ENCODE data around the gene PDRG1.
"Not testable (repeated sequence)": the region's sequence is repeated elsewhere in the genome, so short reads cannot be mapped to it uniquely, and the experiment has no call there.

The PDRG1 gene

DNA sequence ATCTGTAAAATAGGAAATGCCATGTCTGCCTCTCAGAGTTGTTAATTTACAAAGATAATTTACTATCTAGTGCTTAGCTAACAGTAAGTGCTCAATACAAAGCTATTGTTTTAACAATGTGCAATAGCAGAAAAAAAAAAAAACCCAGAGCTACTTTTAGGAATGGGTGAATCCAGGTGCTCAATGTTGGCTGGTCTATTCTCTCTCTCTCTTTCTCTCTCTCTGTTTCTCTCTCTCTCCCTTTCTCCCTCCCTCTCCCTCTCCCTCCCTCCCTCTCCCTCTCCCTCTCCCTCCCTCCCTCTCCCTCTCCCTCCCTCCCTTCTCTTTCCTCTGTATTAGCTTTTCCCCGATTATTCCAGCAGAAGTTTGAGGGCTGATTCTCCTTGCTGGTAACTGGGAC is 14.0 kb downstream of the PDRG1 start:
- Histone ChIP-seq H3K9me3 (replicated peaks; ENCODE audit: low read length) (no peaks in the 10 kb centered on the region), H3K4me1 (ENCODE audit: control insufficient read depth, insufficient read depth, low read length) (no peaks in the 10 kb centered on the region), H3K27me3 (ENCODE audit: control insufficient read depth, insufficient read depth, low read length) (peaks cover 26% of the 10 kb centered on the region), H3K36me3 (ENCODE audit: insufficient read depth, low read length) (no peaks in the 10 kb centered on the region), H3K9ac (ENCODE audit: low read depth, low read length) (no peak overlapping the region), H3K4me3 (ENCODE audit: low read length) (no peak overlapping the region), H3K4me2 (ENCODE audit: low read length) (no peak overlapping the region)

DNA sequence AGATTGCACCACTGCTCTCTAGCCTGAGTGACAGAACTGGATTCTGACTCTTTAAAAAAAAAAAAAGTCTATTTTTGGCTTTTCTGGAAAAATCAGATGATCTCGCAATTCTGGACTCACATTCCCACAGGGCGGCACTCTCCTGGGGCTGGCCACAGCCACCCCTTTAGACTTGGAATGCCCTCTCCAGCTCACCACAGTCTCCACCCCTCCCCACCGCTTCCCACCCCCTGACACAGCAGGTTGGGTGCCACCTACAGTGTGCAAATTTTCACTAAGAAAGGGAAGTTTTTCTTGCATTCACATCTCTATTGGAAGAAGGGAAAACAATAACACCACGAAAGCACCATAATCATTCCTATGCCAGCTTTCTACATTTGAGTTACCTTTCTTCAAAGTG is 15.4 kb downstream of the PDRG1 start:
- Histone ChIP-seq H3K4me3 (ENCODE audit: low read length) (no peak overlapping the region), H3K4me2 (ENCODE audit: low read length) (no peak overlapping the region), H3K36me3 (ENCODE audit: insufficient read depth, low read length) (no peaks in the 10 kb centered on the region), H3K27me3 (ENCODE audit: control insufficient read depth, insufficient read depth, low read length) (peaks cover 28% of the 10 kb centered on the region), H3K9ac (ENCODE audit: low read depth, low read length) (no peak overlapping the region), H3K9me3 (replicated peaks; ENCODE audit: low read length) (no peaks in the 10 kb centered on the region), H3K4me1 (ENCODE audit: control insufficient read depth, insufficient read depth, low read length) (no peaks in the 10 kb centered on the region)

DNA sequence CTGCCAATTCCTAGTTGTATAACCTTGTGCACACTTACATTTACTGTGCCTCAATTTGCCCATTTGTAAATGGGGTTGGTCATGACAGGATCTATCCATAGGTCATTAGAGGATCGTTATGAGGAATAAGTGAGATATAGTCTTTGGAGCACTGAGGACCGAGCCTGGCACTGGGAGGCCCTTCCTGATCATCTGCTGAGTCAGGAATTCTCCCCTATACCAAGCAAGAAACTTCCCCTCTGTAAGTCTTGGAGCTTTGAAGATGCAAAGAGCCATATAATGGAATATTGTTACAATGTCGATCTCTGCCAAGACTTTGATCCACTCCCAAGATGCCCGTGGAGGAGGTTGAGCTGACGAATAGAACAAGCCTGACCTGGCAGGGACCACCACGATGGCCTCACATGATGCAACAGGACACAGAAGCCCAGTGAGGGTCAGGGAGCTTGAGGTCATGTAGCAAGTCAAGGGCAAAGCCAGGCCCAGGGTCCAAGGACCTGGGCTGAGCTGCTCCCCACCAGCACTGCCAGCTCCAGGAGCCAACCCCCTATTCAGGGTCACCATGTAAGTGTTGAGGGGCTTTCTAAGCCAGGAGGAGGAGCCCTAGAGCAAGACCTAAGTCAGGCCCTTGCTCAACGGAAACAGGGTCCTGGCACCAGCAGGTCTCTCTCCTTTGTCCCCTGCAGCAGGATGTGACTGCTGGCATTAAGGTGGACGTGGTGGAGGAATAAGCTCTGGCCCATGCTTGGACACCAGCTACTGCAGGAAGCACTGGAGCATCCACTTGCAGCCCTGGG is 16.7 kb downstream of the PDRG1 start:
- Histone ChIP-seq H3K4me3 (ENCODE audit: low read length) (no peak overlapping the region), H3K36me3 (ENCODE audit: insufficient read depth, low read length) (no peaks in the 10 kb centered on the region), H3K4me2 (ENCODE audit: low read length) (no peak overlapping the region), H3K9ac (ENCODE audit: low read depth, low read length) (no peak overlapping the region), H3K9me3 (replicated peaks; ENCODE audit: low read length) (no peaks in the 10 kb centered on the region), H3K4me1 (ENCODE audit: control insufficient read depth, insufficient read depth, low read length) (no peaks in the 10 kb centered on the region), H3K27me3 (ENCODE audit: control insufficient read depth, insufficient read depth, low read length) (peaks cover 40% of the 10 kb centered on the region)

DNA sequence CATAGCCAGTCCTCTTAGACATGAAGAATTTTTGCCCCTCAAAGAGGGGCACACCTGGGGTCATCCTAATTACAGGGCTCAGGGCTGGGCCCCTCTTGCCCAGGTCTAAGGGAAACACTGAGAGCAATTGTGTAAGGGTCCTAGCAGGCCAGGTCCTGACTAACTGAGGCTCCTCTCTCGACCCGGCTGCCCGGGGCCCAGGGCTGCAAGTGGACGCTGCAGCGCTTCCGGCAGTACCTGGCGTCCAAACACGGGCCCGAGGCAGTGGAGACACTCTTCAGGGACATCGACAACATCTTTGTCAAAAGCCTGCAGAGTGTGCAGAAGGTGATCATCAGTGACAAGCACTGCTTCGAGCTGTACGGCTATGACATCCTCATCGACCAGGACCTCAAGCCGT is 17.4 kb downstream of the PDRG1 start:
- Histone ChIP-seq H3K9ac (ENCODE audit: low read depth, low read length) (no peak overlapping the region), H3K27me3 (ENCODE audit: control insufficient read depth, insufficient read depth, low read length) (peaks cover 42% of the 10 kb centered on the region), H3K9me3 (replicated peaks; ENCODE audit: low read length) (no peaks in the 10 kb centered on the region), H3K36me3 (ENCODE audit: insufficient read depth, low read length) (no peaks in the 10 kb centered on the region), H3K4me1 (ENCODE audit: control insufficient read depth, insufficient read depth, low read length) (no peaks in the 10 kb centered on the region), H3K4me2 (ENCODE audit: low read length) (no peak overlapping the region), H3K4me3 (ENCODE audit: low read length) (no peak overlapping the region)

GRCh38 chr20:31933698-31934097 is 18.1 kb downstream of the PDRG1 start:
- H3K9ac ChIP-seq (ENCODE audit: low read depth, low read length), result no peak overlapping the region
- H3K4me1 ChIP-seq (ENCODE audit: control insufficient read depth, insufficient read depth, low read length), result no peaks in the 10 kb centered on the region

DNA sequence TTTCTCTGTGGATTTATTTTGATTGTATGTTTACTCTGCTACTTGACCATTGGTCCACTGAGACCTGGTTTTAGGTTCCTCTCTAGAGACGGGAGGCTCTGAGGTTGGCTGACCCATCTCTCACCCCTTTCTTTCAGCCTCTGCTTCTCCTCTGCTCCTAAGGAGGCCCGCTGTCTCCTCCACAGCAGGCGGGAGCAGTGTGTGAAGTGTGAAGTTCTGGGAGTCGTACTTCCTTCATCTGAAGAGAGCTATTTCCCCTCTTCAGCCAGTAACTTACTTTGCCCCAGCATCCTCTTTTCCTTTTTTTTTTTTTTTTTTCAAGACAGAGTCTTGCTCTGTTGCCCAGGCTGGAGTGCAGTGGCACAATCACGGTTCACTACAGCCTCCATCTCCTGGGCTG is 21.1 kb downstream of the PDRG1 start:
- no peak overlapping the region for H3K9ac ChIP-seq (ENCODE audit: low read depth, low read length)
- no peaks in the 10 kb centered on the region for H3K9me3 ChIP-seq (replicated peaks; ENCODE audit: low read length)
- H3K4me3 ChIP-seq (ENCODE audit: low read length), result no peak overlapping the region
- H3K4me2 ChIP-seq (ENCODE audit: low read length), result no peak overlapping the region
- H3K27me3 ChIP-seq (ENCODE audit: control insufficient read depth, insufficient read depth, low read length), result peaks cover 50% of the 10 kb centered on the region
- H3K4me1 ChIP-seq (ENCODE audit: control insufficient read depth, insufficient read depth, low read length), result no peaks in the 10 kb centered on the region
- H3K36me3 ChIP-seq (ENCODE audit: insufficient read depth, low read length), result no peaks in the 10 kb centered on the region

More at GRCh38 chr20:31933698-31934097, 18.1 kb downstream of the PDRG1 start:
- Histone ChIP-seq H3K4me3 (ENCODE audit: low read length) (no peak overlapping the region), H3K4me2 (ENCODE audit: low read length) (no peak overlapping the region), H3K9me3 (replicated peaks; ENCODE audit: low read length) (no peaks in the 10 kb centered on the region), H3K27me3 (ENCODE audit: control insufficient read depth, insufficient read depth, low read length) (peaks cover 46% of the 10 kb centered on the region), H3K36me3 (ENCODE audit: insufficient read depth, low read length) (no peaks in the 10 kb centered on the region)

- H3K36me3 ChIP-seq (ENCODE audit: insufficient read depth, low read length); H3K4me3 ChIP-seq (ENCODE audit: low read length); H3K9me3 ChIP-seq (replicated peaks; ENCODE audit: low read length); H3K4me2 ChIP-seq (ENCODE audit: low read length); H3K4me1 ChIP-seq (ENCODE audit: control insufficient read depth, insufficient read depth, low read length); H3K9ac ChIP-seq (ENCODE audit: low read depth, low read length): not testable (repeated sequence)
- H3K27me3 ChIP-seq (ENCODE audit: control insufficient read depth, insufficient read depth, low read length), result peaks cover 54% of the 10 kb centered on the region
Measured at GRCh38 chr20:31929631-31930030, 22.2 kb downstream of the PDRG1 start.

DNA sequence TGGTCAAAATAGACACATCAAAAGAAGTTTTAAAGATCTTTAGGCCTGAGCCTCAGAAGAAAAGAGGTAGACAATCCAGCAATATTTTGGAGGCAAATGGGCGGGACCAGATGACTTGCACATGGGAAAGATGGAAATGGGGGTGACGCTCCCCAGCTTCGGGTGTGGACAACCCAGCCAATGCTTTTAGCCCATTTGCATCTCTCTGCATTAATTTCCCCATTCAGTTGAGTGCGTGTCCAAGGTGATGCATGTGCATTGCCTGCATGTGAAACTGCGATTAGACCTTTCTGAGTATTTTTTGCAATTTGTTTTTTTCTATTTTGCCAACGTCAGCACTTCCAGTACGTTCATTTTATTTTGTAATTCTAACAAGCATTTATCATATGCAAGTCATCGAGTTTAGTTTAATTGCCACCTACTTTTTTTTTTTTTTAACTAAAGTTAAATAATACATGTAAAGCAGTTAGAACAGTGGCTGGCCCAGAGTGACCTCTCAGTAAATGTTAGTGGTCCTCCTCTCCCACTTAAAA is 24.2 kb downstream of the PDRG1 start:
- H3K27me3 ChIP-seq (ENCODE audit: control insufficient read depth, insufficient read depth, low read length), result peaks cover 58% of the 10 kb centered on the region
- no peak overlapping the region for H3K4me3 ChIP-seq (ENCODE audit: low read length)
- H3K9me3 ChIP-seq (replicated peaks; ENCODE audit: low read length), result no peaks in the 10 kb centered on the region
- H3K4me1 ChIP-seq (ENCODE audit: control insufficient read depth, insufficient read depth, low read length), result no peaks in the 10 kb centered on the region
- H3K4me2 ChIP-seq (ENCODE audit: low read length), result no peak overlapping the region
- no peaks in the 10 kb centered on the region for H3K36me3 ChIP-seq (ENCODE audit: insufficient read depth, low read length)
- H3K9ac ChIP-seq (ENCODE audit: low read depth, low read length), result no peak overlapping the region

DNA sequence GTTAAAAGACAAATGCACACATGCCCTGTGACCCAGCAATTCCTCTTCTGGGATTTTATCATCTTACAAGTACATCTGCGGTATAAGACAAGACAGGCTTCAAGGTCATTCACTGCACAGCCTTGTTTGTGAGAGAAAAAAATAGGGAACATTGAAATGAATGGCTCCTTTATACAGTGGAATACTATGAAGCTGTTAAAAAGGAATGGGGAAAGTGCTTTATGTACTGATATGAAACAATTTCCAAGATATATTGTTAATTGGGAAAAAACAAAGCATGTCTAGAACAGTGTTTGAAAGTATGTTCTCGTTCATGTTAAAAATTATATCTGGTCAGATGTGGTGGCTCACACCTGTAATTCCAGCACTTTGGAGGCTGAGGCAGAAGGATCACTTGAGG is 25.4 kb downstream of the PDRG1 start:
- no peaks in the 10 kb centered on the region for H3K9me3 ChIP-seq (replicated peaks; ENCODE audit: low read length)
- H3K4me3 ChIP-seq (ENCODE audit: low read length), result no peak overlapping the region
- peaks cover 62% of the 10 kb centered on the region for H3K27me3 ChIP-seq (ENCODE audit: control insufficient read depth, insufficient read depth, low read length)
- no peak overlapping the region for H3K4me2 ChIP-seq (ENCODE audit: low read length)
- H3K9ac ChIP-seq (ENCODE audit: low read depth, low read length), result no peak overlapping the region
- H3K4me1 ChIP-seq (ENCODE audit: control insufficient read depth, insufficient read depth, low read length), result no peaks in the 10 kb centered on the region
- H3K36me3 ChIP-seq (ENCODE audit: insufficient read depth, low read length), result no peaks in the 10 kb centered on the region

DNA sequence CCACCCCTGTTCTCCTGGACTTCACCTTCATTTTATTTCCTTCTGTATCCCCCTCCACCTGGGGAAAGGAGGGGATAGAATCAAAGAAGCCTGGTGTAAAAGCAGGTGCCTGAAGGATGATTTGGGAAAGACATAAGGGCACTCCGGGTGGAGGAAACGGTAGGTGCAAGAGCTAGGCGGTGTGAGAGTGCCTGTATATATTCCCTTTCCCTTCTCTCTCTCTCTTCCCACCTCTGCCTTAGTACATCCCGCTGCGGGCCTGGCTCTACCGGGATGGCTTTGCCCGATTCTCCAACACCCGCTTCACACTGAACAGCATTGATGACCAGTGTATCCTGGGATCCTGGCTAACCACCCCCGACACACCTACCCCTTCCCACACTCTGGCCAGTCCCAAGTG is 26.2 kb downstream of the PDRG1 start:
- Histone ChIP-seq H3K27me3 (ENCODE audit: control insufficient read depth, insufficient read depth, low read length) (peaks cover 56% of the 10 kb centered on the region), H3K9me3 (replicated peaks; ENCODE audit: low read length) (no peaks in the 10 kb centered on the region), H3K36me3 (ENCODE audit: insufficient read depth, low read length) (no peaks in the 10 kb centered on the region), H3K4me1 (ENCODE audit: control insufficient read depth, insufficient read depth, low read length) (no peaks in the 10 kb centered on the region), H3K4me2 (ENCODE audit: low read length) (no peak overlapping the region), H3K9ac (ENCODE audit: low read depth, low read length) (no peak overlapping the region), H3K4me3 (ENCODE audit: low read length) (no peak overlapping the region)

GRCh38 chr20:31924561-31924960 is 27.3 kb downstream of the PDRG1 start:
- Histone ChIP-seq H3K4me2 (ENCODE audit: low read length) (no peak overlapping the region), H3K36me3 (ENCODE audit: insufficient read depth, low read length) (no peaks in the 10 kb centered on the region), H3K9ac (ENCODE audit: low read depth, low read length) (no peak overlapping the region), H3K27me3 (ENCODE audit: control insufficient read depth, insufficient read depth, low read length) (peaks cover 60% of the 10 kb centered on the region), H3K9me3 (replicated peaks; ENCODE audit: low read length) (no peaks in the 10 kb centered on the region), H3K4me3 (ENCODE audit: low read length) (no peak overlapping the region), H3K4me1 (ENCODE audit: control insufficient read depth, insufficient read depth, low read length) (no peaks in the 10 kb centered on the region)

All from skeletal muscle satellite cell (primary cell).